ENCODE data around the gene UMPS. TPM values are rescaled to one million over a fixed set of nuclear protein-coding genes. Genes with fewer than 3 reads are reported as not detected.

UMPS gene
- total RNA-seq, 4 donors from 2014 or later: 13.4 to 19.9 (median 15.8) TPM

DNA sequence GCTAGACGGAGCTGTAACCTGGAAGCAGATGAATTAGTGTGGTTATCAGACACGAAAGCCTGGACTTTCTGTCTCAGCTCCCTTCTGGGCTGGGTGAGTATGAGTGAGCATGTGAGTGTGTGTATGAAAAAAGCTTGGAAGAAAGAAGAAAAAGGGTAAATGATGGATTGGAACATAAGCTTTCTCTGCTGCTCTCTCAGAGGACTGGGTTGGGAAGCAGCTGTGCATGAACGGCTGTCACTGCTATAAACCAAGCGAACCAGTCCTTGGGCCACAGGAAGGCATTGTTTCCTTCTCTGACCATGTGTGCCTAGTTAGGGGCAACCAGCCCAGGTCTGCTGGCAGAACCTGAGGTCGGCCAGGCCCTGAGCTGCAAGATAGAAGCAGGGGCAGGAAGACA is 37.0 kb downstream of the UMPS start:
- WGBS, 2 donors: 76 to 92% methylated on average over 5 of the region's 5 CpGs

DNA sequence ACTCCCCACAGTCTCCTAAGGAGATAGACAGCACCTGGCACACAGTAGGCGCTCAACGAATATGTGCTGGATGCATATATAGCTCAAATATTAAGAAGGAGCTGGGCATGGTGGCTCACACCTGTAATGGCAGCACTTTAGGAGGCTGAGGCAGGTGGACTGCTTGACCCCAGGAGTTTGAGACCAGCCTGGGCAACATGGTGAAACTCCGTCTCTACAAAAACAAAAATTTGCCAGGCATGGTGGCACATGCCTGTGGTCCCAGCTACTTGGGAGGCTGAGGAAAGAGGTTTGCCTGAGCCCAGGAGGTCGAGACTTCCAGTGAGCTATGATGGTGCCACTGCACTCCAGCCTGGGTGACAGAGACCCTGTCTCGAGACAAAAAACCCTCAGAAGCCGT is 37.4 kb downstream of the UMPS start:
- 84 to 94% methylated on average over 6 of the region's 6 CpGs for WGBS, 2 donors
- intact Hi-C loops (cut with DNase I; ENCODE audit: low total_unique reads): no loop called here

More for the DNA sequence above, 37.0 kb downstream of the UMPS start:
- no peak overlapping the region for H3K4me3 ChIP-seq (ENCODE audit: low read depth, poor library complexity, severe bottlenecking)
- TF ChIP-seq CTCF (IDR thresholded peaks at IDR 0.05) (no peak), POLR2A (IDR thresholded peaks at IDR 0.05) (no peak)
- DNase-seq (ENCODE audit: low spot score in 2 of 2): no peak
- intact Hi-C loops (cut with DNase I; ENCODE audit: low total_unique reads): no loop called here

DNA sequence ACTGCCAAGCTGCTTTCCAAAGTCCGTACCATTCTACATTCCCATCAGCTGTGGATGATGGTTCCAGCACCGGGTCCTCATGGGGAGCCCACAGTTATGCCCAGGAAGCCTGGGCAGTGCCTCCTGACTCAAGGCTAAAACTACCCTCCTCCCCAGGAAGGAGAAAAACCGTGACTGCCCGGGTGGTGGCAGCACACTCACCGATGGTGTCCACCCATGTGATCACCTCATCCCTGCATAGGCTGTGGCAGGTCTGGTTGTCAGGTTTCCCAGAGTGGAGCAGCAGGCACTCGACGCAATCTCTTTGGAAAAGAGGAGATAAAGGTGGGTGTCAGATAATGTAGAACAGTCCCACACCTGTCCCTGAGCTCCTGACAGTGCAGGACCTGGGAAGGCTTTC is 38.6 kb downstream of the UMPS start:
- no peak overlapping the region for H3K4me3 ChIP-seq (ENCODE audit: low read depth, poor library complexity, severe bottlenecking)
- no peak for DNase-seq (ENCODE audit: low spot score in 2 of 2)
- 64 to 70% methylated on average over 7 of the region's 7 CpGs for WGBS, 2 donors
- TF ChIP-seq CTCF (IDR thresholded peaks at IDR 0.05): no peak
- TF ChIP-seq POLR2A (IDR thresholded peaks at IDR 0.05): no peak
- intact Hi-C loops (cut with DNase I; ENCODE audit: low total_unique reads): no loop called here

More for the DNA sequence above, 37.4 kb downstream of the UMPS start:
- no peak for TF ChIP-seq CTCF (IDR thresholded peaks at IDR 0.05)
- no peak for TF ChIP-seq POLR2A (IDR thresholded peaks at IDR 0.05)
- no peak for DNase-seq (ENCODE audit: low spot score in 2 of 2)
- no peak overlapping the region for H3K4me3 ChIP-seq (ENCODE audit: low read depth, poor library complexity, severe bottlenecking)

DNA sequence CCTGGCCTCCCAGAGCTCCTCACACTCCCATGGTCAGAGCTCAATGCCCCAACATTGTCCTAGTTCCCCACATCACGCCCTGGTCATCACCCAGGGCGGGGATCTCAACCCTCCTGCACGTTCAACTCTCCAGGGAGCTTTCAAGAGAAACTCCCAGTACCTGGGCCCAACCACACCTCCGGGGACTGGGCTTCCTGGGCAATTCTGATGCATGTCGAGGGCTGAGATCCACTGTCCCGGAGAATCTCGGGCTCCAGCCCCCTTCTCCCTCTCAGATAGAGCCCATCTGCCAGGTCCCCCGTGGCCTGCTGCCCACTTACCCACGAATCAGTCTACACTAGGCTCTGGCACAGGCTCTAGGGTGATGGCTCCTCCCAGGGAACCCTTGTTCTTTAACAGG is 39.2 kb downstream of the UMPS start:
- TF ChIP-seq CTCF (IDR thresholded peaks at IDR 0.05): no peak
- TF ChIP-seq POLR2A (IDR thresholded peaks at IDR 0.05): no peak
- intact Hi-C loops (cut with DNase I; ENCODE audit: low total_unique reads): no loop called here
- WGBS, 2 donors: 81 to 84% methylated on average over 8 to 9 of the region's 9 CpGs
- H3K4me3 ChIP-seq (ENCODE audit: low read depth, poor library complexity, severe bottlenecking): no peak overlapping the region
- no peak for DNase-seq (ENCODE audit: low spot score in 2 of 2)

GRCh38 chr3:124770336-124771082 is 40.3 kb downstream of the UMPS start:
- intact Hi-C loops (cut with DNase I; ENCODE audit: low total_unique reads): no loop called here
- DNase-seq (ENCODE audit: low spot score in 2 of 2): no peak
- 59 to 61% methylated on average over 10 of the region's 10 CpGs for WGBS, 2 donors
- H3K4me3 ChIP-seq (ENCODE audit: low read depth, poor library complexity, severe bottlenecking): no peak overlapping the region
- TF ChIP-seq CTCF (IDR thresholded peaks at IDR 0.05): no peak
- no peak for TF ChIP-seq POLR2A (IDR thresholded peaks at IDR 0.05)

- no peak overlapping the region for H3K4me3 ChIP-seq (ENCODE audit: low read depth, poor library complexity, severe bottlenecking)
- intact Hi-C loops (cut with DNase I; ENCODE audit: low total_unique reads): no loop called here
- TF ChIP-seq CTCF (IDR thresholded peaks at IDR 0.05) (no peak), POLR2A (IDR thresholded peaks at IDR 0.05) (no peak)
- 68% methylated on average over 2 of the region's 2 CpGs for WGBS, 2 donors
- no peak for DNase-seq (ENCODE audit: low spot score in 2 of 2)
Observed at GRCh38 chr3:124771083-124771445, 40.8 kb downstream of the UMPS start.
